Measurements from ENCODE around the gene HEATR5A. TPM values are rescaled to one million over a fixed set of nuclear protein-coding genes. Genes with fewer than 3 reads are reported as not detected.
"Not testable (repeated sequence)": the region's sequence is repeated elsewhere in the genome, so short reads cannot be mapped to it uniquely, and the experiment has no call there.

Gene HEATR5A
- total and polyA plus RNA-seq, 5 donors: 15.0 to 54.1 (median 39.3) TPM

- intact Hi-C loops (cut with DNase I): no loop called here
- Histone ChIP-seq H3K27ac (ENCODE audit: low read length) (no peak overlapping the region), H3K27me3 (ENCODE audit: control insufficient read depth, insufficient read depth) (no peaks in the 10 kb centered on the region), H3K9me3 (ENCODE audit: control insufficient read depth, low read length) (no peaks in the 10 kb centered on the region), H3K4me3 (ENCODE audit: low read length) (no peak overlapping the region), H3K4me1 (ENCODE audit: control insufficient read depth, insufficient read depth, low read length) (no peaks in the 10 kb centered on the region)
- DNase-seq (no peak), ATAC-seq (no peak)
- 92% methylated on average over 2 of the region's 2 CpGs for WGBS
These were observed 74.3 kb downstream of the HEATR5A start for GRCh38 chr14:31346097-31346496.

- no peaks in the 10 kb centered on the region for H3K9me3 ChIP-seq (ENCODE audit: control insufficient read depth, low read length)
- 98% methylated on average over 3 of the region's 3 CpGs for WGBS
- no peak overlapping the region for H3K27ac ChIP-seq (ENCODE audit: low read length)
- no peak overlapping the region for H3K4me3 ChIP-seq (ENCODE audit: low read length)
- H3K27me3 ChIP-seq (ENCODE audit: control insufficient read depth, insufficient read depth): no peaks in the 10 kb centered on the region
- ATAC-seq (no peak), DNase-seq (no peak)
- intact Hi-C loops (cut with DNase I): no loop called here
- H3K4me1 ChIP-seq (ENCODE audit: control insufficient read depth, insufficient read depth, low read length): no peaks in the 10 kb centered on the region
These were observed 79.1 kb downstream of the HEATR5A start for GRCh38 chr14:31341280-31341679.

GRCh38 chr14:31340297-31341063 is 79.9 kb downstream of the HEATR5A start:
- intact Hi-C loops (cut with DNase I): no loop called here
- WGBS: 74% methylated on average over 5 of the region's 5 CpGs
- H3K9me3 ChIP-seq (ENCODE audit: control insufficient read depth, low read length): no peaks in the 10 kb centered on the region
- H3K4me3 ChIP-seq (ENCODE audit: low read length): no peak overlapping the region
- no peak overlapping the region for H3K27ac ChIP-seq (ENCODE audit: low read length)
- H3K27me3 ChIP-seq (ENCODE audit: control insufficient read depth, insufficient read depth): no peaks in the 10 kb centered on the region
- H3K4me1 ChIP-seq (ENCODE audit: control insufficient read depth, insufficient read depth, low read length): no peaks in the 10 kb centered on the region
- no peak for DNase-seq
- ATAC-seq: no peak

- no peaks in the 10 kb centered on the region for H3K9me3 ChIP-seq (ENCODE audit: control insufficient read depth, low read length)
- no peak overlapping the region for H3K27ac ChIP-seq (ENCODE audit: low read length)
- no peak overlapping the region for H3K4me3 ChIP-seq (ENCODE audit: low read length)
- ATAC-seq: no peak
- no peaks in the 10 kb centered on the region for H3K4me1 ChIP-seq (ENCODE audit: control insufficient read depth, insufficient read depth, low read length)
- DNase-seq: no peak
- intact Hi-C loops (cut with DNase I): no loop called here
- H3K27me3 ChIP-seq (ENCODE audit: control insufficient read depth, insufficient read depth): no peaks in the 10 kb centered on the region
These were observed 80.6 kb downstream of the HEATR5A start for GRCh38 chr14:31339743-31340142.

GRCh38 chr14:31337331-31337730 is 83.0 kb downstream of the HEATR5A start:
- intact Hi-C loops (cut with DNase I): no loop called here

GRCh38 chr14:31336646-31337045 is 83.7 kb downstream of the HEATR5A start:
- no peak overlapping the region for H3K27ac ChIP-seq (ENCODE audit: low read length)
- no peak for ATAC-seq

More at GRCh38 chr14:31337331-31337730, 83.0 kb downstream of the HEATR5A start:
- no peaks in the 10 kb centered on the region for H3K4me1 ChIP-seq (ENCODE audit: control insufficient read depth, insufficient read depth, low read length)
- DNase-seq (no peak), ATAC-seq (no peak)
- WGBS: 89% methylated on average over 2 of the region's 2 CpGs
- H3K9me3 ChIP-seq (ENCODE audit: control insufficient read depth, low read length): no peaks in the 10 kb centered on the region
- H3K27ac ChIP-seq (ENCODE audit: low read length): no peak overlapping the region
- no peak overlapping the region for H3K4me3 ChIP-seq (ENCODE audit: low read length)
- H3K27me3 ChIP-seq (ENCODE audit: control insufficient read depth, insufficient read depth): no peaks in the 10 kb centered on the region

GRCh38 chr14:31331395-31331794 is 89.0 kb downstream of the HEATR5A start:
- ATAC-seq; intact Hi-C loops (cut with DNase I); DNase-seq; H3K4me1 ChIP-seq (ENCODE audit: control insufficient read depth, insufficient read depth, low read length); H3K4me3 ChIP-seq (ENCODE audit: low read length); H3K27me3 ChIP-seq (ENCODE audit: control insufficient read depth, insufficient read depth); H3K27ac ChIP-seq (ENCODE audit: low read length); H3K9me3 ChIP-seq (ENCODE audit: control insufficient read depth, low read length): not testable (repeated sequence)
- 92% methylated on average over 1 of the region's 1 CpG for WGBS

More at GRCh38 chr14:31336646-31337045, 83.7 kb downstream of the HEATR5A start:
- Histone ChIP-seq H3K4me1 (ENCODE audit: control insufficient read depth, insufficient read depth, low read length) (no peaks in the 10 kb centered on the region), H3K27me3 (ENCODE audit: control insufficient read depth, insufficient read depth) (no peaks in the 10 kb centered on the region), H3K4me3 (ENCODE audit: low read length) (no peak overlapping the region), H3K9me3 (ENCODE audit: control insufficient read depth, low read length) (no peaks in the 10 kb centered on the region)
- WGBS: 96% methylated on average over 4 of the region's 4 CpGs
- DNase-seq: no peak
- intact Hi-C loops (cut with DNase I): no loop called here

GRCh38 chr14:31329876-31330521 is 90.4 kb downstream of the HEATR5A start:
- not testable (repeated sequence) for ATAC-seq; H3K4me3 ChIP-seq (ENCODE audit: low read length); H3K27ac ChIP-seq (ENCODE audit: low read length); H3K9me3 ChIP-seq (ENCODE audit: control insufficient read depth, low read length); H3K4me1 ChIP-seq (ENCODE audit: control insufficient read depth, insufficient read depth, low read length); DNase-seq; H3K27me3 ChIP-seq (ENCODE audit: control insufficient read depth, insufficient read depth)
- intact Hi-C loops (cut with DNase I): loop anchor here in 1 of 4 donors (10.0 kb wide), 1 partner anchor 125 kb away; the partner anchor contains the start of gene HECTD1
- WGBS: 99% methylated on average over 8 of the region's 8 CpGs

GRCh38 chr14:31326111-31326510 is 94.2 kb downstream of the HEATR5A start:
- intact Hi-C loops (cut with DNase I): loop anchor here in 1 of 4 donors (10.0 kb wide), 1 partner anchor 121 kb away; the partner anchor contains the start of gene HECTD1
- Histone ChIP-seq H3K4me1 (ENCODE audit: control insufficient read depth, insufficient read depth, low read length) (no peaks in the 10 kb centered on the region), H3K27ac (ENCODE audit: low read length) (no peak overlapping the region), H3K4me3 (ENCODE audit: low read length) (no peak overlapping the region), H3K27me3 (ENCODE audit: control insufficient read depth, insufficient read depth) (no peaks in the 10 kb centered on the region), H3K9me3 (ENCODE audit: control insufficient read depth, low read length) (no peaks in the 10 kb centered on the region)
- no peak for ATAC-seq
- DNase-seq: no peak

GRCh38 chr14:31323419-31323818 is 96.9 kb downstream of the HEATR5A start:
- intact Hi-C loops (cut with DNase I): loop anchor here in 1 of 4 donors (10.0 kb wide), 1 partner anchor 119 kb away; the partner anchor contains the start of gene HECTD1

More at GRCh38 chr14:31323419-31323818, 96.9 kb downstream of the HEATR5A start:
- H3K27me3 ChIP-seq (ENCODE audit: control insufficient read depth, insufficient read depth): no peaks in the 10 kb centered on the region
- no peak for ATAC-seq
- WGBS: 87% methylated on average over 2 of the region's 2 CpGs
- no peak overlapping the region for H3K27ac ChIP-seq (ENCODE audit: low read length)
- DNase-seq: no peak
- H3K9me3 ChIP-seq (ENCODE audit: control insufficient read depth, low read length): no peaks in the 10 kb centered on the region
- H3K4me1 ChIP-seq (ENCODE audit: control insufficient read depth, insufficient read depth, low read length): peaks cover 1% of the 10 kb centered on the region
- no peak overlapping the region for H3K4me3 ChIP-seq (ENCODE audit: low read length)

Data from right cardiac atrium (tissue), 5 donors.